BLaER1 (cell line): Measurements from ENCODE around the gene XCL2.
"Not testable (repeated sequence)": the region's sequence is repeated elsewhere in the genome, so short reads cannot be mapped to it uniquely, and the experiment has no call there.

Experiments used
- H3K27ac ChIP-seq: shearing (Covaris generic); formaldehyde crosslinking; 2 replicates; pipeline ENCODE4 v1.8.1; 2022
- H3K27me3 ChIP-seq: shearing (Covaris generic); formaldehyde crosslinking; 2 replicates; pipeline ENCODE4 v1.8.1; 2022
- H3K36me3 ChIP-seq: shearing (Covaris generic); formaldehyde crosslinking; 2 replicates; pipeline ENCODE4 v1.8.1; 2022
- H3K4me1 ChIP-seq: shearing (Covaris generic); formaldehyde crosslinking; 2 replicates; pipeline ENCODE4 v1.8.1; 2022
- H3K4me2 ChIP-seq: shearing (Covaris generic); formaldehyde crosslinking; 2 replicates; pipeline ENCODE4 v1.8.1; 2022
- H3K4me3 ChIP-seq: shearing (Covaris generic); formaldehyde crosslinking; 2 replicates; pipeline ENCODE4 v1.8.1; 2022
- H3K9ac ChIP-seq: shearing (Covaris generic); formaldehyde crosslinking; 2 replicates; pipeline ENCODE4 v1.8.1; 2022
- H3K9me3 ChIP-seq: shearing (Covaris generic); formaldehyde crosslinking; 2 replicates; pipeline ENCODE4 v1.8.1; 2022
- H4K20me1 ChIP-seq: shearing (Covaris generic); formaldehyde crosslinking; 2 replicates; pipeline ENCODE4 v1.8.1; 2022
- Cebpa-rat ChIP-seq: shearing (Covaris generic); IDR thresholded peaks from 2 replicates; pipeline ENCODE4 v1.8.1; 2022

Gene XCL2

GRCh38 chr1:168554603-168555483 is 11.0 kb upstream of the XCL2 start:
- no peaks in the 10 kb centered on the region for H3K36me3 ChIP-seq
- no peaks in the 10 kb centered on the region for H3K27me3 ChIP-seq
- no peak overlapping the region for H3K4me2 ChIP-seq
- no peaks in the 10 kb centered on the region for H3K9me3 ChIP-seq
- no peak overlapping the region for H3K9ac ChIP-seq
- H3K4me1 ChIP-seq: no peaks in the 10 kb centered on the region
- TF ChIP-seq Cebpa-rat: no peak
- no peaks in the 10 kb centered on the region for H4K20me1 ChIP-seq
- no peak overlapping the region for H3K27ac ChIP-seq
- no peak overlapping the region for H3K4me3 ChIP-seq

- no peak for TF ChIP-seq Cebpa-rat
- Histone ChIP-seq H3K27ac (no peak overlapping the region), H3K9me3 (0 out of 2 replicates have a peak, but pooled peaks cover 4% of the 10 kb centered on the region), H3K4me2 (no peak overlapping the region), H3K9ac (no peak overlapping the region), H3K27me3 (no peaks in the 10 kb centered on the region), H4K20me1 (no peaks in the 10 kb centered on the region), H3K36me3 (no peaks in the 10 kb centered on the region), H3K4me1 (no peaks in the 10 kb centered on the region), H3K4me3 (no peak overlapping the region)
Measured at GRCh38 chr1:168553680-168554553, 10.1 kb upstream of the XCL2 start.

GRCh38 chr1:168552961-168553360 is 9.2 kb upstream of the XCL2 start:
- no peak overlapping the region for H3K27ac ChIP-seq

GRCh38 chr1:168551688-168552087 is 7.9 kb upstream of the XCL2 start:
- no peak overlapping the region for H3K27ac ChIP-seq
- H4K20me1 ChIP-seq: no peaks in the 10 kb centered on the region
- no peaks in the 10 kb centered on the region for H3K27me3 ChIP-seq
- H3K4me3 ChIP-seq: no peak overlapping the region
- no peak overlapping the region for H3K9ac ChIP-seq
- H3K4me2 ChIP-seq: no peak overlapping the region
- H3K4me1 ChIP-seq: no peaks in the 10 kb centered on the region
- H3K36me3 ChIP-seq: no peaks in the 10 kb centered on the region
- 0 out of 2 replicates have a peak, but pooled peaks cover 4% of the 10 kb centered on the region for H3K9me3 ChIP-seq
- no peak for TF ChIP-seq Cebpa-rat

More at GRCh38 chr1:168552961-168553360, 9.2 kb upstream of the XCL2 start:
- H3K9ac ChIP-seq: no peak overlapping the region
- 0 out of 2 replicates have a peak, but pooled peaks cover 4% of the 10 kb centered on the region for H3K9me3 ChIP-seq
- H3K4me2 ChIP-seq: no peak overlapping the region
- no peaks in the 10 kb centered on the region for H3K36me3 ChIP-seq
- no peaks in the 10 kb centered on the region for H4K20me1 ChIP-seq
- no peak for TF ChIP-seq Cebpa-rat
- no peaks in the 10 kb centered on the region for H3K4me1 ChIP-seq
- no peak overlapping the region for H3K4me3 ChIP-seq
- no peaks in the 10 kb centered on the region for H3K27me3 ChIP-seq

GRCh38 chr1:168550971-168551370 is 7.2 kb upstream of the XCL2 start:
- no peaks in the 10 kb centered on the region for H3K4me1 ChIP-seq
- H3K9ac ChIP-seq: no peak overlapping the region
- no peaks in the 10 kb centered on the region for H3K36me3 ChIP-seq
- H3K27me3 ChIP-seq: no peaks in the 10 kb centered on the region
- no peak overlapping the region for H3K4me3 ChIP-seq
- H4K20me1 ChIP-seq: no peaks in the 10 kb centered on the region
- H3K9me3 ChIP-seq: 0 out of 2 replicates have a peak, but pooled peaks cover 4% of the 10 kb centered on the region
- no peak overlapping the region for H3K27ac ChIP-seq
- no peak overlapping the region for H3K4me2 ChIP-seq
- TF ChIP-seq Cebpa-rat: no peak

GRCh38 chr1:168546553-168546895 is 2.7 kb upstream of the XCL2 start:
- H3K27me3 ChIP-seq: not testable (repeated sequence)

GRCh38 chr1:168545678-168546552 is 2.1 kb upstream of the XCL2 start:
- H4K20me1 ChIP-seq, H3K27me3 ChIP-seq, H3K9ac ChIP-seq, H3K36me3 ChIP-seq, H3K4me1 ChIP-seq, H3K4me2 ChIP-seq, H3K9me3 ChIP-seq, H3K27ac ChIP-seq, H3K4me3 ChIP-seq: not testable (repeated sequence)

More at GRCh38 chr1:168546553-168546895, 2.7 kb upstream of the XCL2 start:
- H3K27ac ChIP-seq, H3K36me3 ChIP-seq, H3K4me2 ChIP-seq, H4K20me1 ChIP-seq, H3K9me3 ChIP-seq, H3K4me3 ChIP-seq, H3K4me1 ChIP-seq, H3K9ac ChIP-seq: not testable (repeated sequence)

- H3K4me3 ChIP-seq, H3K4me1 ChIP-seq, H3K36me3 ChIP-seq, H3K27ac ChIP-seq, H3K27me3 ChIP-seq, H3K4me2 ChIP-seq, H4K20me1 ChIP-seq, H3K9ac ChIP-seq, H3K9me3 ChIP-seq: not testable (repeated sequence)
Measured at GRCh38 chr1:168542978-168543377, 819 bp downstream of the XCL2 start.

- not testable (repeated sequence) for H3K27ac ChIP-seq, H3K9me3 ChIP-seq, H3K4me3 ChIP-seq, H3K27me3 ChIP-seq, H4K20me1 ChIP-seq, H3K4me2 ChIP-seq, H3K9ac ChIP-seq, H3K36me3 ChIP-seq
- H3K4me1 ChIP-seq: peaks cover 13% of the 10 kb centered on the region
Measured at GRCh38 chr1:168540798-168541197, 3.0 kb downstream of the XCL2 start.
